GM19025 (cell line): Measurements from ENCODE around the gene CDK14.
"Not testable (repeated sequence)": the region's sequence is repeated elsewhere in the genome, so short reads cannot be mapped to it uniquely, and the experiment has no call there.

Experiments used
- ATAC-seq: cut with Tn5 transposase; IDR thresholded peaks from one replicate; pipeline ENCODE4 v1.9.1; 2021; ENCODE audit warnings: mild to moderate bottlenecking, low read depth, moderate library complexity; ENCODE audit not compliant: unreplicated experiment

Gene CDK14

DNA sequence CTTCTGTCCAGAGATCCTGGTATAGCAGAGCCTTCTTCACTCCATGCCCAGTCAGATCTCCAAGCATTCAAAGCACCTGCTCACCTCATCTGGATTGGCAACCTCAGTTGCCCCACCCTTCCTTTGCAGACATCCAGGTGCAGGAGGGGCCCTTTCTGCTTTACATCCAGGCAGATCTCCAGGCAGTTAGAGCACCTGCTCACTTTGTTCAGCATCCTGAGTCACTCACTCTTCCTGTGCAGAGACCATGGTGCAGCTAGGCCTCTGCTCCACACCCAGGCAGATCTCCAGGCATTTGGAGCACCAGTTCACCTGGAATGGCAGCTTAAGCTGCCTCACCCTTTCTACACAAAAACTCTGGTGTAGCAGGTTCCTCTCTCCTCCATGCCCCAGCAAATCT is 153.1 kb downstream of the CDK14 start:
- no peak for ATAC-seq

DNA sequence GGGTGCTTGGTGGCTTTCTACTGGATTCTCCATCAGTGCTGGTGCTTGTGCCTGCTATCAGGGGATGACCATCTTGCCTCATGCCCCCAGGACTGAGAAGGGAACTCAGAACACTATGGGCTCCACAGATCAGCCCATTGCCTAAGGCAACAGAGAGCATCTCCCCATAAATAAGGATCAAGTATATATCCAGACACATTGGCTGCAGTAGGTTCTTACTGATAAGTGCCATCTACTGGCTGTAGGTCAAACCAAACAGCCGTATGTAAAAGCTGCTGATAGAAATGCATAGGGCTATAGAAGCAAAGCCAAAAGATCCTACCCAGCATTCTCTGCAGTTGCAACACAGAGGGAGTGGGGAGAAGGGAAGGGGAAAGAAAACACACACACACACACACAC is 153.7 kb downstream of the CDK14 start:
- ATAC-seq, result peak; percentile 91

GRCh38 chr7:90751595-90751994 is 155.5 kb downstream of the CDK14 start:
- ATAC-seq, result no peak

DNA sequence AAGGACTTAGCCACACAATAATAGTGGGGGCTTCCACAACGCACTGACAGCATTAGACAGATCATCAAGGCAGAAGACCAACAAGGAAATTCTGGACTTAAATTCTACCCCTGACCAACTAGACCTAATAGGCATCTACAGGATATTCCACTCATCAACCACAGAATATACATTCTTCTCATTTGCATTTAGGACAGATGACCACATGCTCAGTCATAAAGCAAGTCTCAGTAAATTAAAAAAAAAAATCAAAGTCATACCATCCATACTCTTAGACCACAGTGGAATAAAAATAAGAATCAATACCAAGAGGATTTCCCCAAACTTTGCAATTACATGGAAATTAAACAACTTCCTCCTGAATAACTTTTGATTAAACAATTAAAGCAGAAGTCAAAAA is 155.9 kb downstream of the CDK14 start:
- ATAC-seq, result no peak

DNA sequence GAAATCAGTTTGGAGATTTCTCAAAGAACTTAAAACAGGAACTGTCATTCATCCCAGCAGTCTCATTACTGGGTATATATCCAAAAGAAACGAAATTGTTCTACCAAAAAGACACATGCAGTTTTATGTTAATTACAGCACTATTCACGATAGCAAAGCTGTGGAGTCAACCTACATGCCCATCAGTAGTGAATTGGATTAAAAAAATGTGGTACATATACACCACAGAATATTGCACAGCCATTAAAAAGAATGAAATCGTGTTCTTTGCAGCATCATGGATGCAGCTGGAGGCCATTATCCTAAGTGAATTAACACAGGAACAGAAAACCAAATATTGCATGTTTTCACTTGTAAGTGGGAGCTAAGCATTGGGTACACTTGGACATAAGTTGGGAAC is 158.9 kb downstream of the CDK14 start:
- ATAC-seq, result no peak

DNA sequence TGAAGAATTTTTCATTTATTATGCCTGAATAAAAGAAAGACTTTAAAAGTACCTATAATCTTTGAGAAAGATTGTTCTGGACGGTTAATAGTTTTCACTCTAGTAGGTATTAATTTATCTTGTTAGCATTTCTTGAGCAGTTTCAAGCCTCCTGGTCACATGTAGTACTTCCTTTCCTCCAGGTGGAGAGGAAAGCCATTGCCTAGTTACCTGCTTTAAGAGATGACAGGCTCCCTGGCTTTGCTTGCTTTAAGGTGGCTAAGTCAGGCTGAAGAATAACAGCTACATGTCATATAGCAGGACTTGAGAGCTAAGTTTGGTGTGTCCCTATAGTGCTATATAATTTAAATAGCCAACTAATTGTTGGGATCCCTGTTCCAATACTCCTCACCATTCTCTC is 160.2 kb downstream of the CDK14 start:
- ATAC-seq, result no peak

- ATAC-seq, result not testable (repeated sequence)
These were observed 161.4 kb downstream of the CDK14 start for GRCh38 chr7:90757565-90757950.

GRCh38 chr7:90758933-90759562 is 162.9 kb downstream of the CDK14 start:
- ATAC-seq, result no peak

- no peak for ATAC-seq
These were observed 163.6 kb downstream of the CDK14 start for GRCh38 chr7:90759710-90760109.

DNA sequence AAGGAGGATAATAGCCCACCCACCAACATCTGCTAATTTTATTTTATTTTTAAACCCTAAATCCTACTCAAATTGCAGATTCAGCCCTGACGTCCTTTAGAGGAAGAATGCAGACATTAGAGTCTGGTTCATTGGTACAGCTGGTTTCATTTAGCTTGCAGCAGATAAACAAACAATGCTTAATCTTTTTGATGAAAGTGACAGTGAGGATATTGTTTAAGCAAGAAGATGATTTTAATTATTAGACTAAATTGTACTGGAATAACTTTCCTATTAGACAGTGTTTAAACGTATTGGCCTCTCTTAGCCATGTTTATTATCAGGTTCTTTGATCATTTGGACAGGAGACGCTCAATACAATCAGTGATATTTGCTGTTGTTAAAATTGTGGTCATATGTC is 164.8 kb downstream of the CDK14 start:
- no peak for ATAC-seq

DNA sequence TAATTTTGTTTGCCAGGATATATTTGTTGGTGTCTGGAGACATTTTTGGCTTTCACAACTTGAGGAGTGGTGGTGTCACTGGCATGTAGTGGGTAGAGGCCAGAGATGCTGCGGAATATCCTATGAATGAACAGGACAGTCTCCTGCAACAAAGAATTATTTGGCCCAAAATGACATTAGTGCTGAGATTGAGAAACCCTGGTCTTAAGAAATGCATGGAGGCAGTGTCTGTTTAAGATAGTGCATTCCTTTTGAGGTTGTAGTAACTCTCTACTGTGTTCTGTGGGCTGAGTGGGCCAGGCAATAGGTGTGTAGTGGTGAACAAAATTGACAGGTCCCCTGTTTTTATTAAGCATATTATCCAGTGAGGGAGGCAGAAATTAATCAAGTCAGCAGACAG is 165.5 kb downstream of the CDK14 start:
- ATAC-seq, result no peak

DNA sequence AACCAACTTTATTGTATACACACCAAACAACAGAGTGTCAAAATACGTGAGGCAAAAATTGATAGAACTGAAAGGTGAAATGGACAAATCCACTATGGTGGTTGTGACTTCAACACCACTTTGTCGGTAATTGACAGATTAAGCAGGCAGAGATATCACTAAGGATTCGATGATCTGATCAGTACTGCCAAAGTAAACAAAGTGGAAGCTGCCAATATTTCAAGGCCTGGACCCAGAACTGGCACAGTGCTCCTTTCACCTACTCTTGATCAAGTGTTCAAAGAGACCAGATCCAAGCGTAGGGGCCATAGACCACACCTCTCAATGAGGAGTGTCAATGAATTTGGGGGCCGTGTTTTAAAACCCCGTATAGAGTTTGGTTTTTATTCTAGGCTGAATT is 167.0 kb downstream of the CDK14 start:
- no peak for ATAC-seq

- ATAC-seq, result no peak
These were observed 168.9 kb downstream of the CDK14 start for GRCh38 chr7:90764848-90765570.

DNA sequence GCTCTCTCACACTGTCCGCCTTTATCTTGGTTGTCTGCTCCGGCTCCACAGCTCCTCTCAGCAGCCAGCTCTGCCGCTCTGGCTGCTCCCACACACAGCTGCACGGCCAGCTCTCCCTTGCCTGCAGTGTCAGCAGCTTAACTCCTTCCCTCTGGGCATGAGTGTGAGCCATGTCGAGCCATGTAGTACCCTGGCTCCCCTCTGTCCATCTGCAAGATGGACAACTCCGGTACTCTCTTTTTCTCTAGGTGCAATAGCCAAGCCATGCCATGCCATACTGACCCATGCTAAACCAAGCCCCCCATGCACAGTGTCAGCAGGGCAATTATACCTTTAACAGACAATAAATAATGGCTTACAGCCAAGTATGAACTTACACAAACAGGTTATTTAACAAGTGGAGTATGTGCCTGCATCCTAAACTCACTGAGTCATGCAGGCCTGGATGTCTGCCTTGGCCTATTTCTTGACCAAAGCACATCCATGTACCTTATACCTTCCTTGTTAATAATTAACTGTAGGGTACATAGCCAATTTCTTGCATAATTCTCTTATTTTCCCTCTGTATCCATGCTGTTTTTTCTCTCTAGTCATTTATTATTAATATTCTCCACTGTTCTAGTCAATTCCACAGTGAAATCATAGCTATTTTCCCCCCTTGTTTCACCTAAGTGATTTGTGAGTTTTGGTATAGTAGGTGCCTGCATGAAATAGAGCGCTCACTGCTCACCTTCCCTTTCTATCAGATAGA is 170.9 kb downstream of the CDK14 start:
- no peak for ATAC-seq

GRCh38 chr7:90768301-90768700 is 172.2 kb downstream of the CDK14 start:
- no peak for ATAC-seq

DNA sequence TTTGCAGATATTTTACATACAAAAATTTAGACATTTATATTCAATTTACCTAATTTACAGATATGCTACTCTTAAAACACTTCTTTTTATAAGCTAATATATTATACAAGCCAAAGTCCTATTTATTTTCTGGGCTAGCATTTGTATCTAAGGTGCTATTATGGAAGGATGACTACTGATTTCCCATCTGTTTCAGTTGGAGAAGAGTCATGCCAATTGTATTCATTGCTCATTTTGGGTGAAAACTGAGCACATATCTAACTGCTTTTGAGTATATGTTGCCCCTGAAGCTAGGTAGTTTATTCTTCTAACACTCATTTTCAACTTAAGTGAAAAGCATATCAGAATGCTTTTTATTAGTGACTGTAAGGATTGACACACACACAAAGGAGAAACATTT is 172.9 kb downstream of the CDK14 start:
- ATAC-seq, result no peak

GRCh38 chr7:90769566-90769965 is 173.4 kb downstream of the CDK14 start:
- not testable (repeated sequence) for ATAC-seq

DNA sequence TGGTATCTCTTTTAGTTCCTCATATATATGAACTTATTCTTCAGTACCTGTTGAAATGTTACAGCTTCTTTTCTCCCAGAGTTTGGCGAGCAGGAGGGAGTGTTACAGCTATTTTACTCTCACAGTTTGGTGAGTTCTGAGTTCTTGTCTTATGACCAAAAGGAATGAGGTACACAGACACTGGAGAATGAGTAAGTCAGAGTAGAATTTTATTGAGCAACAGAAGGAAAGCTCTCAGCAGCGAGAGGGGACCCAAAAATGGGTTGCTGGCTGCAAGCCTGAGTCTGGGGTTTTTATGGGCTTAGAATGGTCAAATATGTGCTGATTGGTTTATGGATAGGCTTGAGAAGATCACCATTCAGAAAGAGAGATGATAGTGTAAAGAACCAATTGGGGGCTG is 175.2 kb downstream of the CDK14 start:
- ATAC-seq, result no peak

DNA sequence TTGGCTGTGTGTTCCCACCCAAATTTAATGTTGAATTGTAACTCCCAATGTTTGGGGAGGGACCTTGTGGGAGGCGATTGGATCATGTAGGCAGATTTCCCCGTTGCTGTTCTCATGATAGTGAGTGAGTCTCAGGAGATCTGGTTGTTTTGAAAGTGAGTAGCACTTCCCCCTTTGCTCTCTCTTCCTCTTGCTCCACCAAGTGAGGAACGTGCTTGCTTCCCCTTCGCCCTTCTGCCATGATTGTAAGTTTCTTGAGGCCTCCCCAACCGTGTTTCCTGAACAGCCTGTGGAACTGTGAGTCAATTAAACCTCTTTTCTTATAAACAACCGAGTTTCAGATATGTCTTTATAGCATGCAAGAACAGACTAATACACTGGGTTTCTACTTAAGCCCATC is 176.3 kb downstream of the CDK14 start:
- no peak for ATAC-seq

DNA sequence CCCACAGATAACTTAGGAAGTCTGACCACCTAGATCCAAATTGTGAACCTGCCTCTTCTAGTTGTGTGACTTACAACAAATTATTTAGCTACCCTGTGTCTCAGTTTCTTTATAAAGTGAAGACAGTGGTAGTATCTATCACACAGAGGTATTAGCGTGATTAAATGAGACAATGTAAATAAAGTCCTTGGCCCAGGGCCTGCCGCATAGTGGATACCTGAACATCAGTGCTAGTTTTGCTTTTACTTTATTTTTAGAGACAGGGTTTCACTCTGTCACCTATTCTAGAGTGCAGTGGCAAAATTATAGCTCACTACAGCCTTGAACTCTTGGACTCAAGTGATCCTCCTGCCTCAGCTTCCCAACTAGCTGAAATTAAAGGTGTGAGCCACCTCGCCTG is 177.1 kb downstream of the CDK14 start:
- ATAC-seq, result peak; percentile 39

- no peak for ATAC-seq
These were observed 178.6 kb downstream of the CDK14 start for GRCh38 chr7:90774706-90775105.
